H54 (cell line): ENCODE results near the gene OLIG2.

Experiments
- DNase-seq: peaks from one replicate; pipeline ENCODE4 v3.0.0; 2011; ENCODE audit warnings: low spot score, mixed read lengths; ENCODE audit not compliant: insufficient read length
- FAIRE-seq: peaks from 3 replicates; lab custom pipeline; 2011; peaks lifted over from hg19 to GRCh38; lab: Jason Lieb, UNC
- POLR2A ChIP-seq: IDR thresholded peaks from 2 replicates; pipeline ENCODE4 v1.6.1; 2011; ENCODE audit warnings: low read depth, mild to moderate bottlenecking, low read length

The OLIG2 gene

GRCh38 chr21:33011462-33011861, 14.3 kb upstream of the OLIG2 start:
- FAIRE-seq (no peak), DNase-seq (peak; percentile 94)
- TF ChIP-seq POLR2A = no peak

DNA sequence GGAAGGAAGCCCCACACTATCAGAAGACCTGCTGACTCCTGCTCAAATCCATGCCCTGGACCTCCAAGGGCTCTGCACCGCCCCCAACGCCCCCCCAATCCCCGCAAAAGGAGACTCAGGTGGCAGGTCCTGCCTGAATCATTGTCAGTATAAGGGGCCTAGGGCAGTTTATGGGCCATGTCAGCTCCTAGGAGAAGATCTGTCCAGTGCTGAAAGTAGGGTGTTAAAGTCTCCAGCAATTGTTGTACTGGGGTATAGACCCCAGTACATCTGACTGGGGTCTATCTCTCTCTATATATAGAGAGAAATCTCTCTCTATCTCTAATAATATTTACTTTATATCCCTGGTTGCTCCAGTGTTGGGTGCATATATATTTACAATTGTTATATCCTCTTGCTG, 12.1 kb upstream of the OLIG2 start:
- FAIRE-seq = no peak
- no peak for DNase-seq
- no peak for TF ChIP-seq POLR2A

DNA sequence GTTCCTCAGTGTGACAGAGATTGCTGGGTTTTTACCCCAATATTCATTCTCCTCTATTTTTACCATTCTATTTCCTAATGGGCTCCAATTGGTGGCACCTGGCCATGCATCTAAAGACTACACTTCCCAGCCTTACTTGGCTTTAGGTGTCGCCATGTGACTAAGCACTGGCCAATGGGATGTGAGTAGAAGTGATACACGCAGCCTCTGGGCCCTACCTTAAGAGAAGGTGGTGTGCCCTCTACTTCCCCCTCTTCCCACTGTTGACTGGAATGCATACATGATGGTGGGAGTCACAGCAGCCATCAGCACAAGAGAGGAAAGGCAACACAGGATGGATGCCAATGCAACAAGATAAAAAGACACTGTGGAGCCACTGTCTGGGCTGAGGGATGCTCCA, 11.4 kb upstream of the OLIG2 start:
- TF ChIP-seq POLR2A = no peak
- DNase-seq = no peak
- no peak for FAIRE-seq

DNA sequence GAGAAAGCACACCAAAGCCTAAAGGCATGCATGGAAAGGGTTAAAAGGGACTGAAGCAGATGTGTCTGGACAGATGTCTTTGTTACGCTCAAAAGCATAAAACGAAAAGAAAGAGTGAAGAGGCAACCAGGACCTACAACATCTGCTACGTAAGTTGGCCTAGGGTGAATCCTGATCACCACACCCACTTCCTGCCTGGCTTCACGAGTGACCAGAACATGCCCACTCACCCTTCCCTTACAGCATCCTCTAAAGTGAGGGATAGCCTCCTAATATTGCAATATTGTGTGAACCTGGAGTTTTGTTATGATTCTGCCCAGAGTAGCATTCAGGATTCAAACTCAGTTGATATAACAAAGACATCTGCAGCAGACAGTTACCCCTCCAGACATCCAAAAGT, 10.6 kb upstream of the OLIG2 start:
- DNase-seq (no peak), FAIRE-seq (no peak)
- no peak for TF ChIP-seq POLR2A

GRCh38 chr21:33015756-33016155, 10.0 kb upstream of the OLIG2 start:
- TF ChIP-seq POLR2A = no peak
- FAIRE-seq (no peak), DNase-seq (no peak)

- DNase-seq (no peak), FAIRE-seq (no peak)
- TF ChIP-seq POLR2A = no peak
Observed at GRCh38 chr21:33018707-33019465, 6.8 kb upstream of the OLIG2 start.

GRCh38 chr21:33019516-33019884, 6.2 kb upstream of the OLIG2 start:
- no peak for TF ChIP-seq POLR2A
- FAIRE-seq (no peak), DNase-seq (no peak)

DNA sequence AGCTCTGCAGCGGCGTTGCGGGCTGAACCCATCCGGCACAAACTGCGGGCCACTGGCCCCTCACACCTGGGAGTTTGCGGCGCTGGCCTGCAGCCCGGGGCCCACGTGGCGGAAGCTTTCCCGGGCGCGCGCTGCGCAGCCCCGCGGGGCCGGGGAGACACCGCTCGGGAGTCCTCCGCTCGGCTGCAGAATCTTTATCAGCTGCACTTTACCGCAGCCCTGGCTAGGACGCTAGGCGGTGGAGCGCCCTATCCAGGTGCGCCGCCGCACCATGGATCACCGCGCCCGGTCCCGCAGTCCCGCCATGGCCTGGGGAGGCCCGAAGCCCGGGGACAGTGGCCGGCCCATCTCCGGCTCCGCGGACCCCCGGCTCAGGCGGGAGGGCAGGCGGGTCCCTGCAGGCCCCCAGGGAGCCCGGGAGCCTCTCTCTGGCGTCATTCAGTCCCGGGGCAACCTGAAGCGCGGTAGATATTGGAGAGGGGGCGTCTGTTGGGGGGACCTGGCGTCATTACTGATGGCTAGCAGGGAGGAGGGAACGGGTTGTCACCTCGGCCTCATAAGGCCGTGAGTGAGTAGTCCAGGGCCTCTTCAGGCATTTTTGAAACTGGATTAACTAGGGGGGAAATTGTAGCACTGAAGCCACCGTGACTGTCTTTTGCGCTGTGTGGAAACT, 5.7 kb upstream of the OLIG2 start:
- no peak for DNase-seq
- no peak for FAIRE-seq
- TF ChIP-seq POLR2A = no peak

DNA sequence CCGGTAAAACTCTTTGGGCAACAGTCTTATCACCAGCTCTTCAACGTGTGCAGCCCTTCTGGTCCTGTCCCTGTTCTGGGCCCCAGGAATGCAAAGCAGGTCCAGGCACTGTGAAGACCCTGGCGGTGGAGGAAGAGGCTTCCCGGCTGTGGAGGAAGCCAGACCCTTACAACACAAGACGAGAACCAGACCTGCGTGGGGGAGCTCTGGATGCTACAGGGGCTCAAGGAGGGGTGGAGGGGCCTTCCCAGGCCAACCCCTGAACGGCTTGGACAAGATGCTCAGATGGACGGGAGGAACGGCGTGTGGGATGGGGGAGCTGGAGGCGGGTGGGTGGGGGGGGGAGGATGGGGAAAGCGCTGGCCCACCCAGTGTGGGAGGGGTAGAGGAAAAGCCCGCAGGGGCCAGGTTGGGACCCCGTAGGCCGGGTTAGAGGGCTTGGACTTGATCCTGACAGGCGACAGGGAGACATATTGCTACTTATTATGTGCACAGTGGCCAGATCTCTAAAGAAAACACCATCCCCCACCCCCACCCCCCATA, 5.1 kb upstream of the OLIG2 start:
- no peak for TF ChIP-seq POLR2A
- DNase-seq (no peak), FAIRE-seq (no peak)

DNA sequence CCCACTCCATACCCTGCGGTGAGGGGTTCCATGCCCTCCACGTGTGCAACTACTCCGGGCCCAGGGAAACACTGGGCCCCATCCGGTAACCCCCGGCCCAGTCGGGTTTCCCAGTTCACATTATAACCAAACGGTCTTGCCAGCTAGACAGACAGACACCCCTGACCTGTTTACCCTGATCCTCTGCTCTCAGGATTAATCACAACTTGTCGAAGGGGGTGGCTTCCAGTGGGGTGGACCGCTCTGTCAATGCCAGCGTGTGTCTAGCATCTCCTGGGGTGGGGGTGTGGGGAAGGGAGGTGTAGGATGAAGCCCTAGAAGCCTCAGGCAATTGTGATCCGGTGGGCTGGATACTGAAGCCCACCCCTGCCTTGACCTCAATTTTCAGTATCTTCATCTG, 4.6 kb upstream of the OLIG2 start:
- no peak for DNase-seq
- no peak for TF ChIP-seq POLR2A
- no peak for FAIRE-seq

DNA sequence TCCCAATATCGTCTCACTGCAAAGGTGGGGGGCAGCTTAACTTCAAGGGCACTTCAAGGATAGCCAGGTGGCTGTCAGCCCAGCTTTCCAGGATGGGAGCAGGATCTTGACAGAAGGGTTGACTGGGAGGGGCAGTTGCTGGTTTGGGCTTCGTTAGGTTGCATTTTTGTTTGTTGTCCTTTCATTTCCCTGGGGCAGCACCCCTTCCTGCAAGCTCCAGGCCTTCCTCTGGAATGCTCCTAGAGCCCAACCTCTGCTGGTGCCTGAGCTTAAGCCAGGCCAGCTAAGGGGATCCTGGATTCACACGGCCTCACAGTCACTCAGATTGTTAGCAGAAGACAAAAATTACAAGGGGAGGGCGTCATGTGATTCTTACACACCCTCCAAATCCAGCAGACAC, 4.1 kb upstream of the OLIG2 start:
- FAIRE-seq = no peak
- DNase-seq = no peak
- no peak for TF ChIP-seq POLR2A

DNA sequence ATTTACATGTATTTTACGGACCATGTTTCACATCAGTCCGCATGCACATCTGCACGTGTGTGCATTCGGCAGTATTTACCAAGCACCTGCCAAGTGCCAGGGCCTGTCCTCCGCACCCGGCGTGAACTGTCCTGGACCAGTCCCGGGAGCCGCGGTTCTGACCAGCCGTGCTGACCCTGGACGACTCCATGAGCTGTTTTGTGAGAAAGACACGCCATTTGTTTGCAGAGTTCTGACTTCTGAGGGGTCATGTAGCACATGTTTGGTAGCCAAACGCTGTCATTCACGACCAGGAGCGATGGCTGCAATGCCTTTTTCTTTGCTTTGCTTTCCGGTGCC, 3.3 kb upstream of the OLIG2 start:
- no peak for FAIRE-seq
- no peak for DNase-seq
- TF ChIP-seq POLR2A = no peak

DNA sequence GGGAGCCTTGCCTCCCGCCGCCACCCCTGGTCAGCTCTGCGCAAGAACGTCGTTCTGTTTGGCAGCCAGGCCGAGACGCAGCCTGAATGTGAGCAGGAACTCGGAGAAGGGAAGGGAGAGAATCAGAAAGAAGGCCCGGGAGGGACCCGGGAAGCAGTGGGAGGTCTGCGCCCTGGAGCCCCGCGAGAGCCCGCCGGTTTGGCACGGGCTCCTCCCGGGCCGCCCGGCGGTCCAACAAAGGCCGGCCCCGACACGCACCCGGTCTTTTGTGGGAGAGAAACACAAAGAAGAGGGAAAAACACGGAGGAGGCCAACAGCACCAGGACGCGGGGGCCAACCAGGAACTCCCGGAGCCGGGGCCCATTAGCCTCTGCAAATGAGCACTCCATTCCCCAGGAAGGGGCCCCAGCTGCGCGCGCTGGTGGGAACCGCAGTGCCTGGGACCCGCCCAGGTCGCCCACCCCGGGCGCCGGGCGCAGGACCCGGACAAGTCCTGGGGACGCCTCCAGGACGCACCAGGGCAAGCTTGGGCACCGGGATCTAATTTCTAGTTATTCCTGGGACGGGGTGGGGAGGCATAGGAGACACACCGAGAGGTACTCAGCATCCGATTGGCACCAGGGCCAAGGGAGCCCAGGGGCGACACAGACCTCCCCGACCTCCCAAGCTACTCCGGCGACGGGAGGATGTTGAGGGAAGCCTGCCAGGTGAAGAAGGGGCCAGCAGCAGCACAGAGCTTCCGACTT, 2.7 kb upstream of the OLIG2 start:
- no peak for TF ChIP-seq POLR2A
- FAIRE-seq (no peak), DNase-seq (no peak)

GRCh38 chr21:33023574-33024200, 2.0 kb upstream of the OLIG2 start:
- no peak for TF ChIP-seq POLR2A
- FAIRE-seq (no peak), DNase-seq (no peak)
